Activated T-helper 9 cell treated with anti-CD3 and anti-CD28 coated beads, Interleukin-2, amount 50 U/mL, for 16 hours (primary cell): ENCODE data around the gene PRR35.

Experiments
- DNase-seq: peaks from one replicate; pipeline ENCODE4 v3.0.0-alpha.2; 2020; ENCODE audit warnings: low read depth

The PRR35 gene

DNA sequence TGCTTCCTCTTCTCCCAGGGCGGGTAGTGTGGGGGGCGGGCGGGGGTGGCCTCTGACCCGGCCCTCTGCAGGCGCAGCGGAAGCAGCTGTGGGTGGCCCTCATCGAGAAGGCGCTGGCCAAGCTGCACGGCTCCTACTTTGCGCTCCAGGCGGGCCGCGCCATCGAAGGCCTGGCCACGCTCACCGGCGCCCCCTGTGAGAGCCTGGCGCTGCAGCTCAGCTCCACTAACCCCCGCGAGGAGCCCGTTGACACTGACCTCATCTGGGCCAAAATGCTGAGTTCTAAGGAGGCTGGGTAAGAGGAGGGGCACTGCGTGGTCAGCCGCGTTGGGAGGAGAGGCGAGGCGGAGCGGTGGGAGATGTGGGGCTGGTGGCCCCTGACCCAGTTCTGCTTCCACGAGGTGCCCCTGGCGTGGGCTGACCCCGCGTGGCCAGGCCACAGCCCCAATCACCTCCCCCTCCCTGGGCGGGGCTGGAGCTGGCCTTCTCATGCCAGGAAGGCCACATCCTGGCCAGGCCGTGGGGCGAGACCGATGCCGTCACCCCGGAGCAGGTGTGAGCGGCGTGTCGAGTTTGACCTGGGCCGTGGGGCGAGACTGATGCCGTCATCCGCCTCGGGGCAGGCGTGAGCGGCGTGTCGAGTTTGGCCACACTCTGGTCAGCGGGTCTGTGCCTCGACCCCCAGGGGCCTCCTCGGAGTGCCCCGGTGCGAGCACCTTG, 10.5 kb upstream of the PRR35 start:
- no peak for DNase-seq

DNA sequence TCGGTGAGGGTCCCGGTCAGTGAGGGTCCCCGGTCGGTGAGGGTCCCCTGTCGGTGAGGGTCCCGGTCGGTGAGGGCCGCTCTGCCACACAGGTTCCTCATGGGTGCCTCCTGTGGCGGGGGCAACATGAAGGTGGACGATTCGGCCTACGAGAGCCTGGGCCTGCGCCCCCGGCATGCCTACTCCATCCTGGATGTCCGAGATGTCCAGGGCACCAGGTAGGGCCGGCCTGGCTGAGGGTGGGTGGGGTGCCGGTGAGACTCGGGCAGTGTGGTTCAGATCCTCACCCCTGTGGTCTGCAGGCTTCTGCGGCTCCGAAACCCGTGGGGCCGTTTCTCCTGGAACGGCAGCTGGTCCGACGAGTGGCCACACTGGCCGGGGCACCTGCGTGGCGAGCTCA, 9.0 kb upstream of the PRR35 start:
- DNase-seq = no peak

- DNase-seq = no peak
These were observed 8.0 kb upstream of the PRR35 start for GRCh38 chr16:552171-552570.

- DNase-seq = no peak
These were observed 6.4 kb upstream of the PRR35 start for GRCh38 chr16:553601-554296.

DNA sequence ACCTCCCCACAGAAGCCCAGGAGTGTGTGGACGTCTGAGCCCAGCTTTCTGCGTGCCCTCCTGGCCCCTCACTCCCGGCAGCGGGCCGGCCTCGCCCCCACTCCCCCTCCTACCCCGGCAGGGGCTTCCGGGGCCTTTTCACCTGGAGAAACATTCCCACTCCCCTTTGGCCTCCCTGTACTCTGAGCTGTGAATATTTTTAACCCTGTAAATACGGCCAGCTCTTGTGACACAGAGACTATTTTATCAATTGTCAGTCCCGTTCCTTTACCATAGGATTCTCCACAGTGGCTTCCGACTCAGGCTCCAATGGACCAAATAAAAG, 5.9 kb upstream of the PRR35 start:
- DNase-seq = no peak

DNA sequence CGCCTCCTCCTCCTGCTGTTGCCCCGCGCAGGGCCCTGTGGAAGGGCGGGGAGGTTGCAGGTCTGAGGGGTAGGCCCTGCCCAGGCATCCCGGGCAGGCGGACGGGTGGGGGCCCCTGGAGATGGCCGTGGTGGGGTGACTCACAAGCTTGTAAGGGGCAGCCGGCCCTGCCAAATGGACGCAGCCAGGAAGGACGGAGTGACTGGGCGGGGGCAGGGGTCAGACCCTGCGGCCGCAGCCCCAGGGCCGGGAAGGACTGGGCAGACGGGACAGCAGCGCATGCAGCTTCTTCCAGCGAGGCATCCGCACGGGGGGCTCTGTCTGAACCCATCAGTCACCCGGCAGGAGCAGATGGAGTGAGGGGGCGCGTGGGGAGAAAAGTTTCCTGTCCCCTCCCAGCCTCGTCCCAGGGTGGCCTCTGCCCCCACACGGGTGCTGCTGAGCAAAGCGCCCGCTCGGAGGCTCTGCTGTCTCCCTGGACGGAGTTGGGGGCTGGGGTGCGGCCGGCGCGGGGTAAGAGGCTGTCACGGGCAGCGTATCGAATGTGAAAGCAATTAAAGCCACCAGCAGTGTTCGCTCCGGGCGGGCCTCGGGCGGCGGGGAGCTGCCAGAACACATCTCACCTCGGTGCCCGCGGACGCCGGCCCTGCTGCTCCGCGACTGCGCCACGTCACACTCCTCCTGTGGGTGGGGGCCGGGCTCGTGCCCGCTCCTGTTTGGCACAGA, 5.4 kb upstream of the PRR35 start:
- DNase-seq = no peak

DNA sequence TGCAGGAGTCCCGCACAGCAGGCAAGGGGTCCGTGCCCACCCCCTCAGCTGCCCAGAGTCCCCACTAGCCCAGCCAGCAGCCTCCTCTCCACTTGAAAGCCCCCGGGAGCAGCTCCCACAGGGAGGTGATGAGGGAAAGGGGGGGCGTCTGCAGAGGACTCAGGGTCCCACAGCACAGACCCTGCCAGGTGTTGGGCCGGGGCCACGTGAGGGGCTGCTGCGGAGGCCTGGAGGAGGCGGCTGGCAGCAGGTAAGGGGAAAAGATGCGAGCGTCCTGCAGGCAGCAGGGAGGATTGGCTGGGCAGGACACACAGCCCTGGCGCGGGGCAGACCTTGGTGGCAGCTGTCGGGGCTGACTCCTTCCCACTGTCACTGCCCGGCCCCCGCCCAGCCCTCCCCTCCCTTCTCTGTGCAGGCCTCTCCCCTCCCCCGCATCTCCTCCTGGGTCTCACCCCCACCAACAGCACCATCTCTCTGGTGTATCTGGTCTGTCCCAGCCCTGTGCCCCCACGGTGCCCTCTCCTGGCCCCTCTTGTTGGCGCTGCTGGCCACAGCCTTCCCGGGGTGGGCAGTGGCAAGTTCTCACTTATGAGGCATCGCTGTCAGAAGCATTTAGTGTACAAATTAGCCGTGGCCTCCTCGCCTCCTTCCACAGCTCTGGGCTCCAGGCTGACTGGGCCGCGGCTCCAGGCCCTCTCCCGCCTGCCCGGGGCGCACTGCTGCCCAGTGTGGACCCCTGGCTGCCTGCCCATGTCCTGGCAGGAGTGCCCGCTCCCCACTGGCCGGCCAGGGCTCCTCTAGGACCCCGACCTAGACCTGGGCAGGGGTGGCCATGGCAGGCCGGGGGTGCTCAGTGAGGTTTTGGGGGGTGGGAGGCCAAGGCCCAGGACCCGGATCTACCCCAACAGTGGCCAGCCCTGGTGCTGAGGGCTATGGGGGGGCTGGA, 4.4 kb upstream of the PRR35 start:
- DNase-seq = no peak

DNA sequence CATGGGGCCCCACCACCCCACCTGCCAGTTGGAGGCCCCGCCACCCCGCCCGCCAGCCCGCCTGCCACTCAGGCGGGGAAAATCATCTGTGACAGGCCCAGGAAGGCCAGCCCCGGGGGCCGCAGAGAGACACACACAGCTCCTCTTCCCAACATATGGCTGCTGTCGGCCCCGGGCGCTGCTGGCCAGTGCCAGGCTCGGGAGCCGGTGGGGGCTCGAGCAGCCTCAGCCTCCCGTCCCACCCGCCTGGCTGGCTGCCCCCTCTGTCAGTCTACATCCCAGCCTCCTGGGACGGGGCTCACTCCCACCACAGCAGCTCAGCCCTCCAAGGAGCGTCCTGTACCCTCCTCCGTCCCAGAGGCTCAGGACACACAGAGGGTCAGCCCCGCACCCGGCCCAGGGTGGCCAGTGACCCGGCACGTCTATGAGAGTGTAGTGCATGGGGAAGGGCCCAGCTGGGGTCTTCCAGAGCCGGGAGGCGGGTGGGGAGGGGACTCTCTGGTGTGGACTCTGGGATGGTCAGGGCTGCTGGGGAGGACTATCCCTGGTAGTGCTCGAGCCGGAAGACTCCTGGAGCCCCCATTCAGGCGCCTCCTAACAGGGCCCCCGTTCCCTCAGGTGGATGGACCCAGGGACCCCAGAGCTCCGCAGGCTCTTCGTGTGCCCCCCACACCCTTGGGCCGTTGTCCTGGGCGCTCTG, 3.6 kb upstream of the PRR35 start:
- no peak for DNase-seq

- no peak for DNase-seq
These were observed 2.5 kb upstream of the PRR35 start for GRCh38 chr16:557463-558297.

DNA sequence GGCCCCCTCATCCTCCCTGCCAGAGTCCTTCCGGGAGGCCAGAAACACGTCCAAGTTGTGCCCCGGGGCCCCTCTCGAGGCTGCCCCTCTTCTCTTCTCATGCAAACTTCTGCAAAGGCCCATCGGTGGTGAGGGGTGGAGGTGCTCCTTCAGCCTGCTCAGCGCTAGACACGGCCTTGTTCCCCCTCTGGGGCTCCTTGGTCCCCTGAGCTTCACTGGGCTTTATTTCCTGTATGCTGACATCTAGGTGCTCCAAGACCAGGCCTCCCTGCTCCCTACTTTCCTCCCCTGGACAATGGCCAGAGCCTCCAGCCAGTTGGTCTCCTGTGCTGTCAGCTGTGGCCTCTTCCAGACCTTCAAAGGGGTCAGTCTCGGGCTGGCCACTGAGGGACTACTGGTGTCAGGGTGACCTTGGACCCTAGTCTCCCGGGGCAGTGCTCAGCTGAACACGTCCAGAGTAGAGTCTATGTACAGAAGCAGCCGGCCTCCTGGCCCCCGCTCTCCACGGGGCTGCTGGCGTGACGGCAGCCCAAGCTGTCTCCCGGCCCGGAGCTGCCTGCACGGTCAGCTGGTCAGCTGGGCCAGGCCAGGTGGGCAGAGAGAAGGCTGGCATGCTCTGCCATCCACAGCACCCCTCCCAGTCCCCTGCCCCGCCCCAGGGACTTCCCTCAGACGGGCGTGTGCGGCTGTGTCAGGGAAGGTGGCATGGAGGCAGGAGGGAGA, 1.7 kb upstream of the PRR35 start:
- DNase-seq = no peak

- no peak for DNase-seq
These were observed 1.2 kb upstream of the PRR35 start for GRCh38 chr16:559021-559380.

GRCh38 chr16:559411-560203, 587 bp upstream of the PRR35 start:
- DNase-seq = no peak

GRCh38 chr16:560701-561412, 663 bp downstream of the PRR35 start:
- no peak for DNase-seq

DNA sequence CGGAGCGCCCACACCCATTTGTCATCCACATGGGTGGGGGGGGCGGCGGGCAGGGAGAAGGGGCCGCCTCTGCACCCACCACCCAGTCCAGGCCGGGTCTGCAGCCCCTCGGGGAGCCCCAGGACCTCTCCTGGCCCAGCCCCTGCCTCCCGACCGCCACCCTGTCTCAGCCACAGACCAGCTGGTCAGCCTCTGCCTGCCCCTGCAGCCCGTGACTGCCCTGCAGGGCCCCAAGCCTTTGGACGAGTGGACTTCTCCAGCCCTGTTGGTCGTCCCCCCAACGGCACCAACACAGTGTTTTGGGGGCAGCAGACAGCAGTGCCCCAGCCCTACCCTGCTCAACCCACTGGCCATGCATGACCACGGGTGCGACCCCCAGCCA, 1.2 kb downstream of the PRR35 start:
- no peak for DNase-seq

GRCh38 chr16:561957-562938, 2.1 kb downstream of the PRR35 start:
- no peak for DNase-seq

DNA sequence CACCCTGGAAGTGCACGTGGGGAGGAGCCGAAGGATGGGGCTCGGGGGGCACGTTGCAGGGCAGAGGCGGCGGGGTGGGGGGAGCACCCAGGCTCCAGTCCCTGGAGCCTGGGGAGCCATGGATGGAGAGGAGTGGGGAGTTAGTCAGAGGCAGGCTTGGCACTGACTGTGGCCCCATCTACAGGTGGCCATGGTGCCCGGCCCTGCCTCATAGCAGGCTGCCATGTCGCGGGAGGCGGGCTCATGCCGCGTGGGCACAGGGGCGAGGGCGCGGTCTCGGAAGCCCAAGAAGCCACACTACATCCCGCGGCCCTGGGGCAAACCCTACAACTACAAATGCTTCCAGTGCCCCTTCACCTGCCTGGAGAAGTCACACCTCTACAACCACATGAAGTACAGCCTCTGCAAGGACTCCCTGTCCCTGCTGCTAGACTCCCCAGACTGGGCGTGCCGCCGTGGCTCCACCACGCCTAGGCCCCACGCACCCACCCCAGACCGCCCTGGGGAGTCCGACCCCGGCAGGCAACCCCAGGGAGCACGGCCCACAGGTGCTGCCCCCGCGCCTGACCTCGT, 3.0 kb downstream of the PRR35 start:
- DNase-seq = no peak
